ENCODE results near the gene MBNL1.

MBNL1 gene

GRCh38 chr3:152328841-152329240 is 60.1 kb downstream of the MBNL1 start:
- peak; percentile 77 for ATAC-seq
- TF ChIP-seq ZFP30 (CRISPR knock-in tag; IDR thresholded peaks at IDR 0.05): no peak
- no peak for TF ChIP-seq ZNF565 (CRISPR knock-in tag; conservative IDR thresholded peaks at IDR 0.05; ENCODE audit: low read depth)
- no peak for TF ChIP-seq CSDC2 (CRISPR knock-in tag; IDR thresholded peaks at IDR 0.05)
- TF ChIP-seq ZFP3 (CRISPR knock-in tag; IDR thresholded peaks at IDR 0.05): no peak
- no peak for TF ChIP-seq CREB5 (CRISPR knock-in tag; IDR thresholded peaks at IDR 0.05; ENCODE audit: low read depth)
- TF ChIP-seq ISL1 (CRISPR knock-in tag; IDR thresholded peaks at IDR 0.05): peak; percentile 67
- no peak for TF ChIP-seq CSRNP3 (CRISPR knock-in tag; IDR thresholded peaks at IDR 0.05)
- TF ChIP-seq RARB (CRISPR knock-in tag; IDR thresholded peaks at IDR 0.05): no peak

- ATAC-seq: no peak
- no peak for TF ChIP-seq ARNTL (CRISPR knock-in tag; IDR thresholded peaks at IDR 0.05; ENCODE audit: borderline replicate concordance, low read depth)
- no peak for TF ChIP-seq ZNF70 (CRISPR knock-in tag; IDR thresholded peaks at IDR 0.05)
- no peak for TF ChIP-seq ZNF565 (CRISPR knock-in tag; conservative IDR thresholded peaks at IDR 0.05; ENCODE audit: low read depth)
- TF ChIP-seq CREB5 (CRISPR knock-in tag; IDR thresholded peaks at IDR 0.05; ENCODE audit: low read depth): no peak
- no peak for TF ChIP-seq RARB (CRISPR knock-in tag; IDR thresholded peaks at IDR 0.05)
- TF ChIP-seq CSDC2 (CRISPR knock-in tag; IDR thresholded peaks at IDR 0.05): no peak
- no peak for TF ChIP-seq ISL1 (CRISPR knock-in tag; IDR thresholded peaks at IDR 0.05)
- no peak for TF ChIP-seq ZC3H10 (CRISPR knock-in tag; IDR thresholded peaks at IDR 0.05)
- no peak for TF ChIP-seq ZNF8 (CRISPR knock-in tag; IDR thresholded peaks at IDR 0.05)
Measured at GRCh38 chr3:152330559-152330958, 61.8 kb downstream of the MBNL1 start.

- TF ChIP-seq RARB (CRISPR knock-in tag; IDR thresholded peaks at IDR 0.05): no peak
- TF ChIP-seq CREB5 (CRISPR knock-in tag; IDR thresholded peaks at IDR 0.05; ENCODE audit: low read depth): no peak
- TF ChIP-seq ARNTL (CRISPR knock-in tag; IDR thresholded peaks at IDR 0.05; ENCODE audit: borderline replicate concordance, low read depth): no peak
- no peak for TF ChIP-seq TSHZ2 (CRISPR knock-in tag; IDR thresholded peaks at IDR 0.05)
- TF ChIP-seq SNAI2 (CRISPR knock-in tag; IDR thresholded peaks at IDR 0.05): no peak
- no peak for TF ChIP-seq OSR1 (CRISPR knock-in tag; IDR thresholded peaks at IDR 0.05)
- no peak for TF ChIP-seq ZNF565 (CRISPR knock-in tag; conservative IDR thresholded peaks at IDR 0.05; ENCODE audit: low read depth)
- TF ChIP-seq GLIS3 (CRISPR knock-in tag; IDR thresholded peaks at IDR 0.05): no peak
- TF ChIP-seq BACH2 (CRISPR knock-in tag; IDR thresholded peaks at IDR 0.05; ENCODE audit: borderline replicate concordance): no peak
- no peak for TF ChIP-seq ZNF8 (CRISPR knock-in tag; IDR thresholded peaks at IDR 0.05)
- TF ChIP-seq TCF4 (CRISPR knock-in tag; IDR thresholded peaks at IDR 0.05; ENCODE audit: borderline replicate concordance): no peak
- TF ChIP-seq PPARA (CRISPR knock-in tag; IDR thresholded peaks at IDR 0.05; ENCODE audit: borderline replicate concordance): no peak
- no peak for TF ChIP-seq ZC3H10 (CRISPR knock-in tag; IDR thresholded peaks at IDR 0.05)
- no peak for TF ChIP-seq ZFP30 (CRISPR knock-in tag; IDR thresholded peaks at IDR 0.05)
- no peak for TF ChIP-seq POU6F1 (CRISPR knock-in tag; IDR thresholded peaks at IDR 0.05; ENCODE audit: borderline replicate concordance, low read depth)
- ATAC-seq: peak; percentile 62
Measured at GRCh38 chr3:152331018-152331541, 62.4 kb downstream of the MBNL1 start.
